Neural cell (in vitro differentiated cells): ENCODE results near the gene LTBP4. TPM values are rescaled to one million over a fixed set of nuclear protein-coding genes. Genes with fewer than 3 reads are reported as not detected.

Source experiments
- H2AFZ ChIP-seq: fragments of 200-600, 300-800 bp; sonication (generic), shearing (Covaris generic); 2 replicates; pipeline ENCODE4 v1.6.0; 2014; ENCODE audit warnings: low read depth, mild to moderate bottlenecking, antibody characterized with exemption, low read length, moderate library complexity
- H3F3A ChIP-seq: fragments of 200-600 bp; shearing (Covaris generic); 2 replicates; pipeline ENCODE4 v1.6.1; 2016; ENCODE audit warnings: mild to moderate bottlenecking, moderate library complexity, mixed read lengths, antibody characterized with exemption, low read length; ENCODE audit not compliant: insufficient read depth, poor library complexity, severe bottlenecking
- H3K27ac ChIP-seq: fragments of 200-600, 300-800 bp; sonication (generic), shearing (Covaris generic); 2 replicates; pipeline ENCODE4 v1.5.1; 2014; ENCODE audit warnings: mild to moderate bottlenecking, low read length, moderate library complexity
- H3K27me3 ChIP-seq: fragments of 300-800, 200-600 bp; sonication (generic), shearing (Covaris generic); 2 replicates; pipeline ENCODE4 v1.6.0; 2014; ENCODE audit warnings: mild to moderate bottlenecking, low read depth, low read length, moderate library complexity; ENCODE audit not compliant: insufficient read depth
- H3K36me3 ChIP-seq: fragments of 300-800, 200-600 bp; sonication (generic), shearing (Covaris generic); 2 replicates; pipeline ENCODE4 v1.5.1; 2014; ENCODE audit warnings: mild to moderate bottlenecking, antibody characterized with exemption, low read length, moderate library complexity; ENCODE audit not compliant: insufficient read depth
- H3K4me2 ChIP-seq: fragments of 300-800, 200-600 bp; sonication (generic), shearing (Covaris generic); 2 replicates; pipeline ENCODE4 v1.6.0; 2014; ENCODE audit warnings: mild to moderate bottlenecking, low read length
- H3K4me3 ChIP-seq: fragments of 300-800, 200-600 bp; sonication (generic), shearing (Covaris generic); 2 replicates; pipeline ENCODE4 v1.5.1; 2014; ENCODE audit warnings: mild to moderate bottlenecking, low read length, moderate library complexity
- H3K79me2 ChIP-seq: fragments of 200-600 bp; shearing (Covaris generic); replicated peaks from 2 replicates; pipeline ENCODE4 v1.6.0; 2014; ENCODE audit warnings: mild to moderate bottlenecking, low read length, moderate library complexity; ENCODE audit not compliant: insufficient read depth
- H3K9ac ChIP-seq: fragments of 300-800, 200-600 bp; sonication (generic), shearing (Covaris generic); 2 replicates; pipeline ENCODE4 v1.6.1; 2016; ENCODE audit warnings: mild to moderate bottlenecking, low read length, mixed read lengths
- H3K9me2 ChIP-seq: fragments of 200-600 bp; shearing (Covaris generic); 2 replicates; pipeline ENCODE4 v1.6.1; 2016; ENCODE audit warnings: mild to moderate bottlenecking, low read length, mixed read lengths; ENCODE audit not compliant: insufficient read depth
- H3K9me3 ChIP-seq: fragments of 200-600, 300-800 bp; sonication (generic), shearing (Covaris generic); 2 replicates; pipeline ENCODE4 v1.6.1; 2016; ENCODE audit warnings: mild to moderate bottlenecking, mixed run types, low read length, moderate library complexity, mixed read lengths
- H4K20me1 ChIP-seq: fragments of 200-600 bp; shearing (Covaris generic); 2 replicates; pipeline ENCODE4 v1.6.1; 2016; ENCODE audit warnings: mild to moderate bottlenecking, mixed run types; ENCODE audit not compliant: insufficient read depth
- CTCF ChIP-seq: fragments of 450-650 bp; IDR thresholded peaks from 2 replicates; pipeline ENCODE4 v1.5.1; 2014; ENCODE audit warnings: antibody characterized with exemption, mild to moderate bottlenecking, moderate library complexity; ENCODE audit not compliant: poor library complexity, severe bottlenecking
- EP300 ChIP-seq: fragments of 450-650 bp; conservative IDR thresholded peaks from 2 replicates; pipeline ENCODE4 v1.6.1; 2014; ENCODE audit warnings: antibody characterized with exemption, mild to moderate bottlenecking, moderate library complexity; ENCODE audit not compliant: poor library complexity, severe bottlenecking
- EZH2 ChIP-seq: fragments of 200-600, 300-800 bp; shearing (Covaris generic), sonication (generic); IDR thresholded peaks from 2 replicates; pipeline ENCODE4 v1.6.1; 2014; ENCODE audit warnings: antibody characterized with exemption, low read length, borderline replicate concordance, mild to moderate bottlenecking; ENCODE audit not compliant: insufficient read depth, poor library complexity, severe bottlenecking
- MXI1 ChIP-seq: fragments of 450-650 bp; conservative IDR thresholded peaks from 2 replicates; pipeline ENCODE4 v1.6.1; 2014; ENCODE audit warnings: antibody characterized with exemption, mild to moderate bottlenecking; ENCODE audit not compliant: poor library complexity, severe bottlenecking
- POLR2AphosphoS5 ChIP-seq: IDR thresholded peaks from 2 replicates; pipeline ENCODE4 v1.6.1; 2012
- RAD21 ChIP-seq: fragments of 450-650 bp; conservative IDR thresholded peaks from 2 replicates; pipeline ENCODE4 v1.6.1; 2014; ENCODE audit warnings: antibody characterized with exemption, mild to moderate bottlenecking, moderate library complexity
- REST ChIP-seq: IDR thresholded peaks from 2 replicates; pipeline ENCODE4 v1.6.1; 2012; ENCODE audit warnings: borderline replicate concordance
- SMC3 ChIP-seq: fragments of 450-650 bp; conservative IDR thresholded peaks from 2 replicates; pipeline ENCODE4 v1.6.1; 2014; ENCODE audit warnings: antibody characterized with exemption, mild to moderate bottlenecking, moderate library complexity; ENCODE audit not compliant: poor library complexity
- TAF1 ChIP-seq: IDR thresholded peaks from 2 replicates; pipeline ENCODE4 v1.6.1; 2012; ENCODE audit warnings: low read depth
- polyA plus RNA-seq: library from polyadenylated mRNA; depleted of rRNA; stranded (reverse); fragments of >200 nt; gene quantifications from 2 replicates; pipeline ENCODE4 v1.2.3, GENCODE V29; 2014

Gene LTBP4
- polyA plus RNA-seq, 1 donor from 2014 or later, result 55.6 TPM

GRCh38 chr19:40611096-40611495 lies 9.9 kb downstream of the LTBP4 start:
- Histone ChIP-seq H3K27ac (no peak overlapping the region), H4K20me1 (no peaks in the 10 kb centered on the region), H3K36me3 (no peaks in the 10 kb centered on the region), H3K27me3 (peaks cover 28% of the 10 kb centered on the region), H2AFZ (no peak overlapping the region), H3K9me2 (no peaks in the 10 kb centered on the region), H3K79me2 (no peaks in the 10 kb centered on the region), H3K4me2 (no peak overlapping the region), H3K4me3 (no peak overlapping the region), H3F3A (no peaks in the 10 kb centered on the region), H3K9me3 (no peaks in the 10 kb centered on the region), H3K9ac (no peak overlapping the region)
- TF ChIP-seq POLR2AphosphoS5 (no peak), SMC3 (no peak), REST (no peak)

GRCh38 chr19:40611900-40612698 lies 10.9 kb downstream of the LTBP4 start:
- H2AFZ ChIP-seq, result no peak overlapping the region
- peaks cover 23% of the 10 kb centered on the region for H3K27me3 ChIP-seq
- H3K9ac ChIP-seq, result no peak overlapping the region
- H3K27ac ChIP-seq, result no peak overlapping the region
- TF ChIP-seq MXI1, result no peak
- TF ChIP-seq EP300, result no peak
- no peak for TF ChIP-seq POLR2AphosphoS5
- no peak for TF ChIP-seq TAF1
- TF ChIP-seq RAD21, result no peak
- no peak for TF ChIP-seq SMC3
- TF ChIP-seq EZH2, result no peak
- no peak for TF ChIP-seq CTCF
- no peak for TF ChIP-seq REST
- H3K4me3 ChIP-seq, result no peak overlapping the region
- no peaks in the 10 kb centered on the region for H3K9me3 ChIP-seq
- H3K9me2 ChIP-seq, result no peaks in the 10 kb centered on the region
- H3F3A ChIP-seq, result no peaks in the 10 kb centered on the region
- H3K36me3 ChIP-seq, result no peaks in the 10 kb centered on the region
- H3K79me2 ChIP-seq, result no peaks in the 10 kb centered on the region
- H3K4me2 ChIP-seq, result no peak overlapping the region
- no peaks in the 10 kb centered on the region for H4K20me1 ChIP-seq
